Neural cell (in vitro differentiated cells): ENCODE measurements around the gene HPS1. TPM values are rescaled to one million over a fixed set of nuclear protein-coding genes. Genes with fewer than 3 reads are reported as not detected.

Source experiments
- H2AFZ ChIP-seq: fragments of 200-600, 300-800 bp; sonication (generic), shearing (Covaris generic); 2 replicates; pipeline ENCODE4 v1.6.0; 2014; ENCODE audit warnings: low read depth, mild to moderate bottlenecking, antibody characterized with exemption, low read length, moderate library complexity
- H3F3A ChIP-seq: fragments of 200-600 bp; shearing (Covaris generic); 2 replicates; pipeline ENCODE4 v1.6.1; 2016; ENCODE audit warnings: mild to moderate bottlenecking, moderate library complexity, mixed read lengths, antibody characterized with exemption, low read length; ENCODE audit not compliant: insufficient read depth, poor library complexity, severe bottlenecking
- H3K27ac ChIP-seq: fragments of 200-600, 300-800 bp; sonication (generic), shearing (Covaris generic); 2 replicates; pipeline ENCODE4 v1.5.1; 2014; ENCODE audit warnings: mild to moderate bottlenecking, low read length, moderate library complexity
- H3K27me3 ChIP-seq: fragments of 300-800, 200-600 bp; sonication (generic), shearing (Covaris generic); 2 replicates; pipeline ENCODE4 v1.6.0; 2014; ENCODE audit warnings: mild to moderate bottlenecking, low read depth, low read length, moderate library complexity; ENCODE audit not compliant: insufficient read depth
- H3K36me3 ChIP-seq: fragments of 300-800, 200-600 bp; sonication (generic), shearing (Covaris generic); 2 replicates; pipeline ENCODE4 v1.5.1; 2014; ENCODE audit warnings: mild to moderate bottlenecking, antibody characterized with exemption, low read length, moderate library complexity; ENCODE audit not compliant: insufficient read depth
- H3K4me2 ChIP-seq: fragments of 300-800, 200-600 bp; sonication (generic), shearing (Covaris generic); 2 replicates; pipeline ENCODE4 v1.6.0; 2014; ENCODE audit warnings: mild to moderate bottlenecking, low read length
- H3K4me3 ChIP-seq: fragments of 300-800, 200-600 bp; sonication (generic), shearing (Covaris generic); 2 replicates; pipeline ENCODE4 v1.5.1; 2014; ENCODE audit warnings: mild to moderate bottlenecking, low read length, moderate library complexity
- H3K79me2 ChIP-seq: fragments of 200-600 bp; shearing (Covaris generic); replicated peaks from 2 replicates; pipeline ENCODE4 v1.6.0; 2014; ENCODE audit warnings: mild to moderate bottlenecking, low read length, moderate library complexity; ENCODE audit not compliant: insufficient read depth
- H3K9ac ChIP-seq: fragments of 300-800, 200-600 bp; sonication (generic), shearing (Covaris generic); 2 replicates; pipeline ENCODE4 v1.6.1; 2016; ENCODE audit warnings: mild to moderate bottlenecking, low read length, mixed read lengths
- H3K9me2 ChIP-seq: fragments of 200-600 bp; shearing (Covaris generic); 2 replicates; pipeline ENCODE4 v1.6.1; 2016; ENCODE audit warnings: mild to moderate bottlenecking, low read length, mixed read lengths; ENCODE audit not compliant: insufficient read depth
- H3K9me3 ChIP-seq: fragments of 200-600, 300-800 bp; sonication (generic), shearing (Covaris generic); 2 replicates; pipeline ENCODE4 v1.6.1; 2016; ENCODE audit warnings: mild to moderate bottlenecking, mixed run types, low read length, moderate library complexity, mixed read lengths
- H4K20me1 ChIP-seq: fragments of 200-600 bp; shearing (Covaris generic); 2 replicates; pipeline ENCODE4 v1.6.1; 2016; ENCODE audit warnings: mild to moderate bottlenecking, mixed run types; ENCODE audit not compliant: insufficient read depth
- CTCF ChIP-seq: fragments of 450-650 bp; IDR thresholded peaks from 2 replicates; pipeline ENCODE4 v1.5.1; 2014; ENCODE audit warnings: antibody characterized with exemption, mild to moderate bottlenecking, moderate library complexity; ENCODE audit not compliant: poor library complexity, severe bottlenecking
- EP300 ChIP-seq: fragments of 450-650 bp; conservative IDR thresholded peaks from 2 replicates; pipeline ENCODE4 v1.6.1; 2014; ENCODE audit warnings: antibody characterized with exemption, mild to moderate bottlenecking, moderate library complexity; ENCODE audit not compliant: poor library complexity, severe bottlenecking
- EZH2 ChIP-seq: fragments of 200-600, 300-800 bp; shearing (Covaris generic), sonication (generic); IDR thresholded peaks from 2 replicates; pipeline ENCODE4 v1.6.1; 2014; ENCODE audit warnings: antibody characterized with exemption, low read length, borderline replicate concordance, mild to moderate bottlenecking; ENCODE audit not compliant: insufficient read depth, poor library complexity, severe bottlenecking
- MXI1 ChIP-seq: fragments of 450-650 bp; conservative IDR thresholded peaks from 2 replicates; pipeline ENCODE4 v1.6.1; 2014; ENCODE audit warnings: antibody characterized with exemption, mild to moderate bottlenecking; ENCODE audit not compliant: poor library complexity, severe bottlenecking
- POLR2AphosphoS5 ChIP-seq: IDR thresholded peaks from 2 replicates; pipeline ENCODE4 v1.6.1; 2012
- RAD21 ChIP-seq: fragments of 450-650 bp; conservative IDR thresholded peaks from 2 replicates; pipeline ENCODE4 v1.6.1; 2014; ENCODE audit warnings: antibody characterized with exemption, mild to moderate bottlenecking, moderate library complexity
- SMC3 ChIP-seq: fragments of 450-650 bp; conservative IDR thresholded peaks from 2 replicates; pipeline ENCODE4 v1.6.1; 2014; ENCODE audit warnings: antibody characterized with exemption, mild to moderate bottlenecking, moderate library complexity; ENCODE audit not compliant: poor library complexity
- TAF1 ChIP-seq: IDR thresholded peaks from 2 replicates; pipeline ENCODE4 v1.6.1; 2012; ENCODE audit warnings: low read depth
- polyA plus RNA-seq: library from polyadenylated mRNA; depleted of rRNA; stranded (reverse); fragments of >200 nt; gene quantifications from 2 replicates; pipeline ENCODE4 v1.2.3, GENCODE V29; 2014
- TF ChIP-seq, protein P1 (sequence below): IDR thresholded peaks from 2 replicates; pipeline ENCODE4 v1.6.1; 2012; ENCODE audit warnings: borderline replicate concordance

Gene HPS1
- polyA plus RNA-seq, 1 donor from 2014 or later: 1.4 TPM

DNA sequence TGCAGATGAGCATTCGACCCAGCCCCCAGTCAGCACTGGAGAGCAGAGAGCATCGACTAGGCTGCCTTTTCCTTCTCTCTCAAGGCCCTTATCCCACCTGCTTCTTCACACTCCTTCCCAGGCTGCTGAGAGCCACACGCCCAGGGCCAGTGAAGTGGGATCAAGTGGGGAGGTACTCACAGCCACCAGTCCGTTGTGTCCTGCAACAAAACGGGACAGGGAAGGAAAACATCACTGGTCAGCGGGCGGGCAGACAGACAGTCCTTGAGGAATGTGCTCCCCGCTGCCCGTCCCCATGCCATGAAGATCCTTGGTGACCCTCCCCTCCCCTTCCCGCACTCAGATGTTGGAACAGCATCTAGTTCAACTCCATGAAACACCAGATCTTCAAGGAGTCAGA, 36.0 kb downstream of the HPS1 start:
- Histone ChIP-seq H3K9me2 (no peaks in the 10 kb centered on the region), H4K20me1 (no peaks in the 10 kb centered on the region), H3K36me3 (no peaks in the 10 kb centered on the region), H2AFZ (no peak overlapping the region), H3K4me2 (no peak overlapping the region), H3K4me3 (no peak overlapping the region), H3K9ac (no peak overlapping the region), H3K27ac (no peak overlapping the region), H3K27me3 (no peaks in the 10 kb centered on the region), H3K9me3 (no peaks in the 10 kb centered on the region), H3F3A (no peaks in the 10 kb centered on the region), H3K79me2 (no peaks in the 10 kb centered on the region)
- TF ChIP-seq EP300: no peak
- TF ChIP-seq TAF1: no peak
- TF ChIP-seq MXI1: no peak
- TF ChIP-seq, protein P1, sequence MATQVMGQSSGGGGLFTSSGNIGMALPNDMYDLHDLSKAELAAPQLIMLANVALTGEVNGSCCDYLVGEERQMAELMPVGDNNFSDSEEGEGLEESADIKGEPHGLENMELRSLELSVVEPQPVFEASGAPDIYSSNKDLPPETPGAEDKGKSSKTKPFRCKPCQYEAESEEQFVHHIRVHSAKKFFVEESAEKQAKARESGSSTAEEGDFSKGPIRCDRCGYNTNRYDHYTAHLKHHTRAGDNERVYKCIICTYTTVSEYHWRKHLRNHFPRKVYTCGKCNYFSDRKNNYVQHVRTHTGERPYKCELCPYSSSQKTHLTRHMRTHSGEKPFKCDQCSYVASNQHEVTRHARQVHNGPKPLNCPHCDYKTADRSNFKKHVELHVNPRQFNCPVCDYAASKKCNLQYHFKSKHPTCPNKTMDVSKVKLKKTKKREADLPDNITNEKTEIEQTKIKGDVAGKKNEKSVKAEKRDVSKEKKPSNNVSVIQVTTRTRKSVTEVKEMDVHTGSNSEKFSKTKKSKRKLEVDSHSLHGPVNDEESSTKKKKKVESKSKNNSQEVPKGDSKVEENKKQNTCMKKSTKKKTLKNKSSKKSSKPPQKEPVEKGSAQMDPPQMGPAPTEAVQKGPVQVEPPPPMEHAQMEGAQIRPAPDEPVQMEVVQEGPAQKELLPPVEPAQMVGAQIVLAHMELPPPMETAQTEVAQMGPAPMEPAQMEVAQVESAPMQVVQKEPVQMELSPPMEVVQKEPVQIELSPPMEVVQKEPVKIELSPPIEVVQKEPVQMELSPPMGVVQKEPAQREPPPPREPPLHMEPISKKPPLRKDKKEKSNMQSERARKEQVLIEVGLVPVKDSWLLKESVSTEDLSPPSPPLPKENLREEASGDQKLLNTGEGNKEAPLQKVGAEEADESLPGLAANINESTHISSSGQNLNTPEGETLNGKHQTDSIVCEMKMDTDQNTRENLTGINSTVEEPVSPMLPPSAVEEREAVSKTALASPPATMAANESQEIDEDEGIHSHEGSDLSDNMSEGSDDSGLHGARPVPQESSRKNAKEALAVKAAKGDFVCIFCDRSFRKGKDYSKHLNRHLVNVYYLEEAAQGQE: no peak
- TF ChIP-seq CTCF: no peak
- no peak for TF ChIP-seq EZH2

DNA sequence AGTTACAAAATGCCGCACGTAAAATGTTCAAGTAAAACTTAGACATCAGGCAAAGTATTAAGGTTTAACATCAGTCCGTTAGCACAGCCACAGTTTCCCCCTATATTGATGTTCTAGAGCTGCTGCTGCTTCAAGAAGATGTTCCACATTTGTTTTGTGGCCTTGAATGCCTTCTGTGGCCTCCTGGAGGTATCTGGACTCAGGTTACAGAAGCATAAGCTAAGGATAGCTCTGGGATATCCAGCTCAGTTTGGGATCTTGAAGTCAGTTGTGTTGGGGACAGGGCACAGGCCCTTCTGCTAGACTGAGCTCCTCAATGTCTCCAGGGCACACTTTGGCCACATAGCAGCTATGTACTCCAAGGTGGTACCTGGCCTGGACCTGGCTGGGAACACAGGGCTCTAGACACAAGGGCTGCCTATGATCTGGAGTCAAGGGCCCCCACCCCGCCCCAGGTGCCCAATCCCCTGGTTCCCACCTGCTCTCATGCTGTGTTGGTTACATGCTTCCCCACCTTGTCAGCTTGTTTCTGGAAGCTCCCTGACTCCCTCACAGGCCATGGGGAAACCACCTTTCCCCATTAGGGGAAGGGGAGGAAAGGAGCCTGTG, 36.5 kb downstream of the HPS1 start:
- H3F3A ChIP-seq: no peaks in the 10 kb centered on the region
- H3K9ac ChIP-seq: no peak overlapping the region
- H3K9me3 ChIP-seq: no peaks in the 10 kb centered on the region
- no peaks in the 10 kb centered on the region for H4K20me1 ChIP-seq
- no peak overlapping the region for H3K27ac ChIP-seq
- TF ChIP-seq CTCF (no peak), TAF1 (no peak), SMC3 (no peak), MXI1 (no peak), RAD21 (no peak), POLR2AphosphoS5 (no peak), EP300 (no peak), EZH2 (no peak)
- TF ChIP-seq, protein P1: no peak
- no peaks in the 10 kb centered on the region for H3K9me2 ChIP-seq
- H2AFZ ChIP-seq: no peak overlapping the region
- no peaks in the 10 kb centered on the region for H3K27me3 ChIP-seq
- no peak overlapping the region for H3K4me3 ChIP-seq
- H3K4me2 ChIP-seq: no peak overlapping the region
- no peaks in the 10 kb centered on the region for H3K36me3 ChIP-seq
- no peaks in the 10 kb centered on the region for H3K79me2 ChIP-seq
